ENCODE data around the gene PFKP.

The PFKP gene

DNA sequence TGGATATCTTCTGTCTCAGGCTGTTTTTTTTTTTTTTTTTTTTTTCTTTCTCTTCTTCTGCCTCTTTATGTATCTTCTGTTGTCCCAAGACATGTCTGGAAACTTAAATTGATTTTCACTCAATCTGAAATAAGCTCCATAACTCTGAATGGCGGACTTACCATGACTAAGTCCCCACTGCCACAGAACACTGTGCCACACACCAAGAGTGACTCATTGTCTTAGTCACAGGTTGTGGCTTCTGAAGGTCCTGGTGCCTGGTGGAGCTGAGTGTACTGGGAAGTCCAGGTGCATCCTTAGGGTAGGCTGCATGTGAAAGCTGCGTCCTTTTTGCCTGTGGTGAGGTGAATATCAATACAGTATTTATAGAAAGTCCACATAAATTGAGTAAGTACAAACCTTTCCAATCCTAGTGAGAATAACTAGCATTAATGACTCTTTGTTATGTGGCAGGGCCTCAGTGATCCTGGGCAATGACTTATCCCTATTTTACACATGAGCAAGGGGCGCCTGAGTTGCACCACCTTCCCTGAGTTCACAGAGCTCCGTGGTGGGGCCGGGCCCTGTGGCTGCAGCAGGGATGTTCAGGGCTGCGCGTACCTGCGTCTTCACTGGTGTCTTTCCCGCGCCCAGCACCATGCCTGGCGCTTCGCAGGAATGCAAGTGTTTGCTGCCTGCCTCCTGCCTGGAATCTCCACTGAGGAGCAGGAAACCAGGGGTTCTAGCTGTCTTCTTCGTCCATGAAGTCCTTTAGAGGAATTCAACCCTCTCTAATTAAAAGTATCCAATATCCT lies 4.3 kb downstream of the PFKP start:
- Histone ChIP-seq H3K79me2 (ENCODE audit: insufficient read depth, low read length) (peaks cover 92% of the 10 kb centered on the region), H3K4me2 (ENCODE audit: low read depth, low read length, poor library complexity, severe bottlenecking) (peak overlapping the region; percentile 93), H3K27me3 (ENCODE audit: insufficient read depth, low read length, poor library complexity, severe bottlenecking) (peaks cover 7% of the 10 kb centered on the region), H3K4me1 (ENCODE audit: insufficient read depth, low read length, poor library complexity, severe bottlenecking) (peaks cover 49% of the 10 kb centered on the region), H2AFZ (ENCODE audit: low read length) (no peak overlapping the region), H3K4me3 (ENCODE audit: low read length, poor library complexity, severe bottlenecking) (peak overlapping the region; percentile 100), H3K36me3 (ENCODE audit: insufficient read depth, low read length) (peaks cover 34% of the 10 kb centered on the region), H3K9ac (ENCODE audit: low read depth, low read length, poor library complexity, severe bottlenecking) (peak overlapping the region; percentile 21), H4K20me1 (ENCODE audit: insufficient read depth, low read length, poor library complexity, severe bottlenecking) (peaks cover 75% of the 10 kb centered on the region), H3F3A (ENCODE audit: low read depth) (no peaks in the 10 kb centered on the region), H3K9me3 (ENCODE audit: insufficient read depth, low read depth, low read length) (no peaks in the 10 kb centered on the region), H3K9me2 (replicated peaks; ENCODE audit: low read depth, low read length) (no peaks in the 10 kb centered on the region)
- TF ChIP-seq EZH2phosphoT487 (IDR thresholded peaks at IDR 0.05; ENCODE audit: borderline replicate concordance), result no peak
- TF ChIP-seq, protein P1, sequence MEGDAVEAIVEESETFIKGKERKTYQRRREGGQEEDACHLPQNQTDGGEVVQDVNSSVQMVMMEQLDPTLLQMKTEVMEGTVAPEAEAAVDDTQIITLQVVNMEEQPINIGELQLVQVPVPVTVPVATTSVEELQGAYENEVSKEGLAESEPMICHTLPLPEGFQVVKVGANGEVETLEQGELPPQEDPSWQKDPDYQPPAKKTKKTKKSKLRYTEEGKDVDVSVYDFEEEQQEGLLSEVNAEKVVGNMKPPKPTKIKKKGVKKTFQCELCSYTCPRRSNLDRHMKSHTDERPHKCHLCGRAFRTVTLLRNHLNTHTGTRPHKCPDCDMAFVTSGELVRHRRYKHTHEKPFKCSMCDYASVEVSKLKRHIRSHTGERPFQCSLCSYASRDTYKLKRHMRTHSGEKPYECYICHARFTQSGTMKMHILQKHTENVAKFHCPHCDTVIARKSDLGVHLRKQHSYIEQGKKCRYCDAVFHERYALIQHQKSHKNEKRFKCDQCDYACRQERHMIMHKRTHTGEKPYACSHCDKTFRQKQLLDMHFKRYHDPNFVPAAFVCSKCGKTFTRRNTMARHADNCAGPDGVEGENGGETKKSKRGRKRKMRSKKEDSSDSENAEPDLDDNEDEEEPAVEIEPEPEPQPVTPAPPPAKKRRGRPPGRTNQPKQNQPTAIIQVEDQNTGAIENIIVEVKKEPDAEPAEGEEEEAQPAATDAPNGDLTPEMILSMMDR (conservative IDR thresholded peaks at IDR 0.05; ENCODE audit: low read length), result no peak

- Histone ChIP-seq H3K9me3 (ENCODE audit: insufficient read depth, low read depth, low read length) (no peaks in the 10 kb centered on the region), H3K9ac (ENCODE audit: low read depth, low read length, poor library complexity, severe bottlenecking) (peak overlapping the region; percentile 11), H3F3A (ENCODE audit: low read depth) (no peaks in the 10 kb centered on the region), H4K20me1 (ENCODE audit: insufficient read depth, low read length, poor library complexity, severe bottlenecking) (peaks cover 84% of the 10 kb centered on the region), H3K79me2 (ENCODE audit: insufficient read depth, low read length) (peaks cover 100% of the 10 kb centered on the region), H3K4me1 (ENCODE audit: insufficient read depth, low read length, poor library complexity, severe bottlenecking) (peaks cover 50% of the 10 kb centered on the region), H3K27me3 (ENCODE audit: insufficient read depth, low read length, poor library complexity, severe bottlenecking) (peaks cover 3% of the 10 kb centered on the region), H3K9me2 (replicated peaks; ENCODE audit: low read depth, low read length) (no peaks in the 10 kb centered on the region), H3K4me3 (ENCODE audit: low read length, poor library complexity, severe bottlenecking) (peak overlapping the region; percentile 100), H3K4me2 (ENCODE audit: low read depth, low read length, poor library complexity, severe bottlenecking) (peak overlapping the region; percentile 93), H3K36me3 (ENCODE audit: insufficient read depth, low read length) (peaks cover 41% of the 10 kb centered on the region), H2AFZ (ENCODE audit: low read length) (no peak overlapping the region)
- no peak for TF ChIP-seq EZH2phosphoT487 (IDR thresholded peaks at IDR 0.05; ENCODE audit: borderline replicate concordance)
- TF ChIP-seq, protein P1 (conservative IDR thresholded peaks at IDR 0.05; ENCODE audit: low read length), result no peak
Observed at GRCh38 chr10:3072641-3073360, 5.5 kb downstream of the PFKP start.

DNA sequence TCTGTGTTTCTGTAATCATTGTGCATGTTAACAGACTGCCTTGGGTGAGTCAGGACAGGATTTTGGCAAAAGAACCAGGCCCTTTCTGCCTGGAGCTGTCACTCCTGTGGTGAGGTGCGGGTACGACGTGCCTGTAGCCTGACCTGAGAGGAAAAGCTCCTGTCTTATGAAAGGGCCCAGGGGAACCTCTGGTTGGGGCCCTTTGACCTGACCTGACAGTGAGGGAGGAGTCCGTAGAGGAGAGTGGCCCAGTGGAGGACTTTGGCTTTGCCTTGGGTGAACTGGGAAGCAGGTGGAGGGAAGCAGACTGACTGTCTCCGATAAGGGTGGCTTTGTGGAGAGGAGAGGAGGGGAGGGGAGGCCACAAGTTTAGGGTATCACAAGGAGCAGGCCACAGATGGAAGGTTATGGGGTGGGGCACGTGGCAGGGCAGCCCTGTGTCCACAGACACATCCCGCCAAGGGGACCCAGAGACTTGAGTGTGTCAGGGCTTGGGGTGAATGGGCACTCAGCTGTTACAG lies 6.9 kb downstream of the PFKP start:
- Histone ChIP-seq H3K9ac (ENCODE audit: low read depth, low read length, poor library complexity, severe bottlenecking) (peak overlapping the region; percentile 21), H3K27me3 (ENCODE audit: insufficient read depth, low read length, poor library complexity, severe bottlenecking) (no peaks in the 10 kb centered on the region), H3K79me2 (ENCODE audit: insufficient read depth, low read length) (peaks cover 100% of the 10 kb centered on the region), H3K9me2 (replicated peaks; ENCODE audit: low read depth, low read length) (no peaks in the 10 kb centered on the region), H3K4me1 (ENCODE audit: insufficient read depth, low read length, poor library complexity, severe bottlenecking) (peaks cover 50% of the 10 kb centered on the region), H3K9me3 (ENCODE audit: insufficient read depth, low read depth, low read length) (no peaks in the 10 kb centered on the region), H3K4me2 (ENCODE audit: low read depth, low read length, poor library complexity, severe bottlenecking) (peak overlapping the region; percentile 93), H3K4me3 (ENCODE audit: low read length, poor library complexity, severe bottlenecking) (peak overlapping the region; percentile 14), H3K36me3 (ENCODE audit: insufficient read depth, low read length) (peaks cover 53% of the 10 kb centered on the region), H3F3A (ENCODE audit: low read depth) (no peaks in the 10 kb centered on the region), H2AFZ (ENCODE audit: low read length) (no peak overlapping the region), H4K20me1 (ENCODE audit: insufficient read depth, low read length, poor library complexity, severe bottlenecking) (peaks cover 95% of the 10 kb centered on the region)
- TF ChIP-seq, protein P1 (conservative IDR thresholded peaks at IDR 0.05; ENCODE audit: low read length), result no peak
